Mesodermal cell (in vitro differentiated cells): Measurements from ENCODE around the gene GOLGA6L10.
"Not testable (repeated sequence)": the region's sequence is repeated elsewhere in the genome, so short reads cannot be mapped to it uniquely, and the experiment has no call there.

ENCODE experiments used
- H3K27ac ChIP-seq: 2 replicates; pipeline ENCODE4 v1.7.0; 2013; ENCODE audit warnings: mild to moderate bottlenecking, low read depth, low read length, moderate library complexity; ENCODE audit not compliant: severe bottlenecking
- H3K36me3 ChIP-seq: 2 replicates; pipeline ENCODE4 v1.7.1; 2013; ENCODE audit warnings: mild to moderate bottlenecking, low read length, moderate library complexity; ENCODE audit not compliant: control insufficient read depth, insufficient read depth
- H3K4me1 ChIP-seq: one replicate; pipeline ENCODE4 v1.7.1; 2013; ENCODE audit warnings: mild to moderate bottlenecking, low read length; ENCODE audit not compliant: insufficient read depth, control insufficient read depth, poor library complexity, severe bottlenecking
- H3K4me3 ChIP-seq: 2 replicates; pipeline ENCODE4 v1.7.0; 2013; ENCODE audit warnings: low read length, control low read depth, mild to moderate bottlenecking; ENCODE audit not compliant: insufficient read depth, poor library complexity, severe bottlenecking; ENCODE audit errors: extremely low read depth
- H3K9me3 ChIP-seq: 2 replicates; pipeline ENCODE4 v1.7.1; 2013; ENCODE audit warnings: mild to moderate bottlenecking, low read length, moderate library complexity; ENCODE audit not compliant: control insufficient read depth
- WGBS, 2 experiments: methylation state at CpG; one replicate each; pipeline ENCODE4 v1.1.5; 2013; ENCODE audit warnings: missing lambda C conversion rate in 2 of 2; ENCODE audit not compliant: insufficient coverage in 2 of 2; 5-methylcytosine and 5-hydroxymethylcytosine counted together

Gene GOLGA6L10

GRCh38 chr15:82331576-82332304 lies 17.5 kb downstream of the GOLGA6L10 start:
- H3K36me3 ChIP-seq, H3K9me3 ChIP-seq, H3K4me1 ChIP-seq, H3K27ac ChIP-seq, H3K4me3 ChIP-seq: not testable (repeated sequence)
- 100% methylated on average over 1 of the region's 3 CpGs; no CpG with 5 or more reads in 1 of the 2 experiments for WGBS, 2 experiments

GRCh38 chr15:82330921-82331320 lies 18.4 kb downstream of the GOLGA6L10 start:
- not testable (repeated sequence) for H3K4me1 ChIP-seq, H3K27ac ChIP-seq, H3K4me3 ChIP-seq, H3K36me3 ChIP-seq, H3K9me3 ChIP-seq
- no CpG with 5 or more reads among the region's 11 CpGs for WGBS, 2 experiments

GRCh38 chr15:82329039-82329438 lies 20.2 kb downstream of the GOLGA6L10 start:
- WGBS, 2 experiments: no CpG with 5 or more reads among the region's 13 CpGs
- not testable (repeated sequence) for H3K9me3 ChIP-seq, H3K36me3 ChIP-seq, H3K4me1 ChIP-seq, H3K27ac ChIP-seq, H3K4me3 ChIP-seq

- H3K9me3 ChIP-seq, H3K36me3 ChIP-seq, H3K27ac ChIP-seq, H3K4me3 ChIP-seq, H3K4me1 ChIP-seq: not testable (repeated sequence)
- WGBS, 2 experiments: 100% methylated on average over 1 of the region's 10 CpGs; no CpG with 5 or more reads in 1 of the 2 experiments
These were observed 21.9 kb downstream of the GOLGA6L10 start for GRCh38 chr15:82327372-82327771.

- not testable (repeated sequence) for H3K36me3 ChIP-seq, H3K4me3 ChIP-seq, H3K27ac ChIP-seq, H3K9me3 ChIP-seq, H3K4me1 ChIP-seq
- WGBS, 2 experiments: 80 to 100% methylated on average over 1 to 2 of the region's 23 CpGs
These were observed 22.4 kb downstream of the GOLGA6L10 start for GRCh38 chr15:82326896-82327295.

GRCh38 chr15:82325646-82326045 lies 23.6 kb downstream of the GOLGA6L10 start:
- H3K4me3 ChIP-seq, H3K9me3 ChIP-seq, H3K4me1 ChIP-seq, H3K27ac ChIP-seq, H3K36me3 ChIP-seq: not testable (repeated sequence)
- WGBS, 2 experiments: 79% methylated on average over 2 of the region's 10 CpGs; no CpG with 5 or more reads in 1 of the 2 experiments

GRCh38 chr15:82324831-82325230 lies 24.4 kb downstream of the GOLGA6L10 start:
- WGBS, 2 experiments: 93% methylated on average over 4 of the region's 6 CpGs; no CpG with 5 or more reads in 1 of the 2 experiments

GRCh38 chr15:82322488-82322887 lies 26.8 kb downstream of the GOLGA6L10 start:
- H3K27ac ChIP-seq, H3K4me3 ChIP-seq, H3K36me3 ChIP-seq, H3K4me1 ChIP-seq, H3K9me3 ChIP-seq: not testable (repeated sequence)
- no CpG with 5 or more reads among the region's 10 CpGs for WGBS, 2 experiments

More at GRCh38 chr15:82324831-82325230, 24.4 kb downstream of the GOLGA6L10 start:
- H3K9me3 ChIP-seq, H3K27ac ChIP-seq, H3K36me3 ChIP-seq, H3K4me1 ChIP-seq, H3K4me3 ChIP-seq: not testable (repeated sequence)

- not testable (repeated sequence) for H3K4me3 ChIP-seq, H3K27ac ChIP-seq, H3K36me3 ChIP-seq, H3K9me3 ChIP-seq, H3K4me1 ChIP-seq
- WGBS, 2 experiments: no CpG with 5 or more reads among the region's 6 CpGs
These were observed 28.4 kb downstream of the GOLGA6L10 start for GRCh38 chr15:82320861-82321260.

GRCh38 chr15:82319522-82320278 lies 29.6 kb downstream of the GOLGA6L10 start:
- H3K4me1 ChIP-seq, H3K27ac ChIP-seq, H3K9me3 ChIP-seq, H3K36me3 ChIP-seq, H3K4me3 ChIP-seq: not testable (repeated sequence)
- WGBS, 2 experiments: 89 to 100% methylated on average over 1 to 3 of the region's 19 CpGs

GRCh38 chr15:82318281-82318680 lies 31.0 kb downstream of the GOLGA6L10 start:
- H3K27ac ChIP-seq, H3K4me3 ChIP-seq, H3K9me3 ChIP-seq, H3K4me1 ChIP-seq, H3K36me3 ChIP-seq: not testable (repeated sequence)
- 89 to 98% methylated on average over 5 to 6 of the region's 8 CpGs for WGBS, 2 experiments
